GM19438 (cell line): Measurements from ENCODE around the gene MLST8.
"Not testable (repeated sequence)": the region's sequence is repeated elsewhere in the genome, so short reads cannot be mapped to it uniquely, and the experiment has no call there.

Source experiments
- ATAC-seq: cut with Tn5 transposase; IDR thresholded peaks from one replicate; pipeline ENCODE4 v1.9.1; 2021; ENCODE audit warnings: low read depth; ENCODE audit not compliant: unreplicated experiment

MLST8 gene

GRCh38 chr16:2189252-2189893 lies 15.9 kb upstream of the MLST8 start:
- no peak for ATAC-seq

- no peak for ATAC-seq
These were observed 15.1 kb upstream of the MLST8 start for GRCh38 chr16:2190002-2190658.

GRCh38 chr16:2190659-2191445 lies 14.4 kb upstream of the MLST8 start:
- no peak for ATAC-seq

GRCh38 chr16:2191446-2191706 lies 13.9 kb upstream of the MLST8 start:
- ATAC-seq, result no peak

- no peak for ATAC-seq
These were observed 11.0 kb upstream of the MLST8 start for GRCh38 chr16:2194166-2194834.

GRCh38 chr16:2194852-2195321 lies 10.4 kb upstream of the MLST8 start:
- ATAC-seq, result no peak

GRCh38 chr16:2195322-2196161 lies 9.7 kb upstream of the MLST8 start:
- ATAC-seq, result no peak

- ATAC-seq, result no peak
These were observed 8.9 kb upstream of the MLST8 start, which contains the start of gene CASKIN1 for GRCh38 chr16:2196162-2196980. TSS of gene CASKIN1 (minus strand) at chr16:2196605. CDS start at chr16:2196432, 173 bp downstream.

GRCh38 chr16:2196981-2197511 lies 8.2 kb upstream of the MLST8 start:
- no peak for ATAC-seq

- no peak for ATAC-seq
These were observed 7.5 kb upstream of the MLST8 start for GRCh38 chr16:2197765-2198164.

- ATAC-seq, result no peak
These were observed 7.0 kb upstream of the MLST8 start for GRCh38 chr16:2198283-2198682.

GRCh38 chr16:2199095-2199494 lies 6.2 kb upstream of the MLST8 start:
- ATAC-seq, result no peak

- no peak for ATAC-seq
These were observed 5.6 kb upstream of the MLST8 start for GRCh38 chr16:2199621-2200139.

GRCh38 chr16:2200313-2200712 lies 4.9 kb upstream of the MLST8 start:
- no peak for ATAC-seq

GRCh38 chr16:2203119-2203688 lies 2.0 kb upstream of the MLST8 start:
- ATAC-seq, result not testable (repeated sequence)

- no peak for ATAC-seq
These were observed 694 bp upstream of the MLST8 start for GRCh38 chr16:2204416-2205103.

GRCh38 chr16:2205967-2206313 lies 686 bp downstream of the MLST8 start:
- ATAC-seq, result peak; percentile 11

- ATAC-seq, result no peak
These were observed 1.1 kb downstream of the MLST8 start for GRCh38 chr16:2206420-2206779.
